PFSK-1 (cell line): ENCODE results near the gene C6orf132.

Experiments used
- POLR2AphosphoS5 ChIP-seq: IDR thresholded peaks from 2 replicates; pipeline ENCODE4 v1.6.1; 2012; ENCODE audit warnings: low read depth, mild to moderate bottlenecking, control low read depth, low read length, moderate library complexity
- TAF1 ChIP-seq: IDR thresholded peaks from 2 replicates; pipeline ENCODE4 v1.6.1; 2012; ENCODE audit warnings: low read length, control low read depth, borderline replicate concordance; ENCODE audit not compliant: insufficient read depth

- no peak for TF ChIP-seq TAF1
- no peak for TF ChIP-seq POLR2AphosphoS5
Measured at GRCh38 chr6:42165016-42165415, 22.6 kb upstream of the C6orf132 start.
